Left lung (tissue), 10 donors: Measurements from ENCODE around the gene WDR7. TPM values are rescaled to one million over a fixed set of nuclear protein-coding genes. Genes with fewer than 3 reads are reported as not detected.

Experiments
- ATAC-seq: fragments of 200-7000 bp; cut with Tn5 transposase; one replicate; pipeline ENCODE4 v1.9.1; 2020; ENCODE audit warnings: moderate library complexity
- DNase-seq, 4 donors: peaks; one replicate each; pipeline ENCODE4 v3.0.0-alpha.2; 2013 to 2020
- H3K27ac ChIP-seq, 2 donors: fragments of 200-600 bp; sonication (generic) in 1 of 2; one replicate each; pipeline versions ENCODE4 v1.5.0 to v1.8.0; 2020 to 2021
- H3K27me3 ChIP-seq, 2 donors: fragments of 200-600 bp; sonication (generic) in 1 of 2; one replicate each; pipeline versions ENCODE4 v1.5.0 to v1.8.0; 2020 to 2021
- H3K36me3 ChIP-seq, 2 donors: fragments of 200-600 bp; sonication (generic) in 1 of 2; one replicate each; pipeline versions ENCODE4 v1.5.0 to v1.8.0; 2020 to 2021
- H3K4me1 ChIP-seq, 2 donors: fragments of 200-600 bp; one replicate each; pipeline ENCODE4 v1.8.0; 2021
- H3K4me3 ChIP-seq, 2 donors: fragments of 200-600 bp; sonication (generic) in 1 of 2; one replicate each; pipeline versions ENCODE4 v1.5.0 to v1.8.0; 2020 to 2021; ENCODE audit warnings: mild to moderate bottlenecking in 1 of 2
- H3K9me3 ChIP-seq, 2 donors: fragments of 200-600 bp; sonication (generic) in 1 of 2; one replicate each; pipeline versions ENCODE4 v1.5.0 to v1.8.0; 2020 to 2021
- intact Hi-C, 2 donors: fragments of 100-400 bp; cut with DNase I; formaldehyde crosslinking; loops; one replicate each; pipeline versions ENCODE4 v1.11.2 to v1.14.2; 2022
- polyA plus RNA-seq, 6 donors: library from polyadenylated mRNA; unstranded; fragments of 120-200 nt; gene quantifications; one replicate each; pipeline ENCODE4 v1.2.1, GENCODE V29; 2013; ENCODE audit not compliant: insufficient read length in 6 of 6
- total RNA-seq, 2 donors: library from RNA; stranded (reverse); fragmentation: NEBNext Ultra II Directional; extraction: Animal tissue kit (Norgen Biotek cat#: 25700); gene quantifications; one replicate each; pipeline ENCODE4 v1.2.1, GENCODE V29; 2021
- TF ChIP-seq, protein P1 (sequence below), 2 donors: fragments of 200-600 bp; sonication (generic) in 1 of 2; IDR thresholded peaks; one replicate each; pipeline versions ENCODE4 v1.5.0 to v1.8.0; 2021; ENCODE audit warnings: antibody characterized with exemption in 2 of 2
- donor health status: DM: no; HTN: yes; CAD: no.
- donor health status: DM: no; HTN: no; CAD: no.

The WDR7 gene
- total and polyA plus RNA-seq, 8 donors, result 10.9 to 37.7 (median 12.8) TPM

GRCh38 chr18:56770873-56771272 lies 119.7 kb downstream of the WDR7 start:
- DNase-seq (no peak), ATAC-seq (no peak)
- Histone ChIP-seq H3K4me1 (no peaks in the 10 kb centered on the region), H3K27ac (no peak overlapping the region), H3K9me3 (no peaks in the 10 kb centered on the region), H3K4me3 (no peak overlapping the region), H3K27me3 (no peaks in the 10 kb centered on the region), H3K36me3 (no peaks in the 10 kb centered on the region)
- TF ChIP-seq, protein P1, sequence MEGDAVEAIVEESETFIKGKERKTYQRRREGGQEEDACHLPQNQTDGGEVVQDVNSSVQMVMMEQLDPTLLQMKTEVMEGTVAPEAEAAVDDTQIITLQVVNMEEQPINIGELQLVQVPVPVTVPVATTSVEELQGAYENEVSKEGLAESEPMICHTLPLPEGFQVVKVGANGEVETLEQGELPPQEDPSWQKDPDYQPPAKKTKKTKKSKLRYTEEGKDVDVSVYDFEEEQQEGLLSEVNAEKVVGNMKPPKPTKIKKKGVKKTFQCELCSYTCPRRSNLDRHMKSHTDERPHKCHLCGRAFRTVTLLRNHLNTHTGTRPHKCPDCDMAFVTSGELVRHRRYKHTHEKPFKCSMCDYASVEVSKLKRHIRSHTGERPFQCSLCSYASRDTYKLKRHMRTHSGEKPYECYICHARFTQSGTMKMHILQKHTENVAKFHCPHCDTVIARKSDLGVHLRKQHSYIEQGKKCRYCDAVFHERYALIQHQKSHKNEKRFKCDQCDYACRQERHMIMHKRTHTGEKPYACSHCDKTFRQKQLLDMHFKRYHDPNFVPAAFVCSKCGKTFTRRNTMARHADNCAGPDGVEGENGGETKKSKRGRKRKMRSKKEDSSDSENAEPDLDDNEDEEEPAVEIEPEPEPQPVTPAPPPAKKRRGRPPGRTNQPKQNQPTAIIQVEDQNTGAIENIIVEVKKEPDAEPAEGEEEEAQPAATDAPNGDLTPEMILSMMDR (IDR thresholded peaks at IDR 0.05), result no peak
- intact Hi-C loops, result no loop called here

- intact Hi-C loops, result no loop called here
- no peaks in the 10 kb centered on the region for H3K27me3 ChIP-seq
- TF ChIP-seq, protein P1 (IDR thresholded peaks at IDR 0.05), result no peak
- H3K4me3 ChIP-seq, result no peak overlapping the region
- peaks cover 0 to 6% of the 10 kb centered on the region in 2 donors for H3K36me3 ChIP-seq
- H3K4me1 ChIP-seq, result no peaks in the 10 kb centered on the region
- H3K27ac ChIP-seq, result no peak overlapping the region
- no peaks in the 10 kb centered on the region for H3K9me3 ChIP-seq
- ATAC-seq (no peak), DNase-seq (no peak)
Measured at GRCh38 chr18:56775701-56776100, 124.5 kb downstream of the WDR7 start.

DNA sequence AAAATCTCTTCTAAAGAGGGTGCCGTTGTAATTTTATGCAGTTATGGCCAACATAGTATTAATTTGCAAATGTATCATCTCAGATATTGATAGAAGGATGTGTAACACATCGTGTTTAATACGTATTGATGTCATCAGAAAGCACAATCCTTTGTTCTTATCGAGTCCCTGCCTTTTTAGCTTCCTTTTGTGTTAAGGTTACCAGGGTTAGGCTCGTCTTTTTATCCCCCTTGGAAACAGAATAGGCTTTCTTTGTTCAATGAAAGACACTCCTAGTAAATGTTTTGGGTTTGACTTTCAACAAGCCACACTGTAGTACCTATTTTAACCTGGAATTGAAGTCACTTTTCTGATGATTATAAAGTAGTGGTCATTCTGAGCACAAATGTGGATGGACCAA lies 136.2 kb downstream of the WDR7 start:
- ATAC-seq (no peak), DNase-seq (no peak)
- intact Hi-C loops, result no loop called here
- H3K27ac ChIP-seq, result no peak overlapping the region
- H3K9me3 ChIP-seq, result no peaks in the 10 kb centered on the region
- no peaks in the 10 kb centered on the region for H3K4me1 ChIP-seq
- H3K4me3 ChIP-seq, result no peak overlapping the region
- H3K27me3 ChIP-seq, result no peaks in the 10 kb centered on the region
- TF ChIP-seq, protein P1 (IDR thresholded peaks at IDR 0.05), result no peak
- peaks cover 0 to 23% of the 10 kb centered on the region in 2 donors for H3K36me3 ChIP-seq

DNA sequence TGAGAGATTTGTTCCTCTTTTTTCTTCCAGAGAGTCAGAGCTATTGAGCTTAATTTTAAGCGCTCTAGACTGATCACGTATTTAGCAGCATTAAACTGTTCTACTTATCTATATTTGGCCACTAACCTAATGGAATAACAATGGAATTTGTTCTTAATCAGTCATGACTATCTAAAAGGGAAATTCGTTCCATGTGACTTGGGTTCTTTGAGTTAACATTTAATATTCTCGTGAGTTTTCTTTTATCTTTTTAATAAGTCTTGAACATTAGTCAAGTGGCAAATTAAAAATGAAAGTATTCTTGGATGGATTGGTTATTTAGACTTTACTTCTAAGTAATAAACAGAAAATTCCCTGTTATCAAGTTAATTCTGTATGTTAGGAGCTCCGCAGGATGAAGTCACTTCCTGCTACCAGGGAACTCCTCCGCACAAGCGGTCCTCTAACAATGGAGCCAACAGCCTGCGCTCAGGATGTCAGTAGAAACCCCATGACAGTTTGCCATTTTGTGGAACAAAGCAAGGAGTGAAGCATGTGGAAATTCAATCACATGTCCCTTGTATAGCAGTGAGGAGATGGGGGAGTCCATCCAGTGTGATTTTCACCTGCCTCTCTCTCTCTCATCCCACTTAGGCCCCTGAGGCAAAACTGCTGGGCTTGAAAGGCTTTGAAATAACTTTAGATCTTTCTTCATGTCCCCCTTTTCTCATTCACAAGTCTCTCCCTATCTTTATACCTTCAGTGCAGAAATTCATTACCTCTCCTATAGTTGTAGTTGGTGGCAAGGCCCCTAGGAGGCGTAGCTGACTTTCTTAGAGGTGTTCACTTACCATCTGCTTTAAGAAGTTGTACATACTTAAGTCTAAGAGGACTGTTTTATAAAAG lies 138.1 kb downstream of the WDR7 start:
- Histone ChIP-seq H3K27ac (peak overlapping the region in 1 of 2 donors; percentile 21), H3K9me3 (no peaks in the 10 kb centered on the region), H3K27me3 (no peaks in the 10 kb centered on the region), H3K36me3 (peaks cover 0 to 15% of the 10 kb centered on the region in 2 donors), H3K4me3 (no peak overlapping the region), H3K4me1 (no peaks in the 10 kb centered on the region)
- ATAC-seq (peak; percentile 45), DNase-seq (no peak)
- intact Hi-C loops, result no loop called here
- TF ChIP-seq, protein P1 (IDR thresholded peaks at IDR 0.05), result no peak

- peak overlapping the region in 1 of 2 donors; percentile 21 for H3K27ac ChIP-seq
- DNase-seq (no peak), ATAC-seq (no peak)
- H3K27me3 ChIP-seq, result no peaks in the 10 kb centered on the region
- peaks cover 0 to 14% of the 10 kb centered on the region in 2 donors for H3K36me3 ChIP-seq
- no peaks in the 10 kb centered on the region for H3K9me3 ChIP-seq
- H3K4me3 ChIP-seq, result no peak overlapping the region
- intact Hi-C loops, result no loop called here
- TF ChIP-seq, protein P1 (IDR thresholded peaks at IDR 0.05), result no peak
- H3K4me1 ChIP-seq, result no peaks in the 10 kb centered on the region
Measured at GRCh38 chr18:56789889-56790180, 138.7 kb downstream of the WDR7 start.
